Skin epidermis (tissue), 12 donors: Measurements from ENCODE around the gene ZNF710.

Source experiments
- H3K27ac ChIP-seq, 21 experiments: fragments of 200-600 bp; sonication (generic) in 11 of 21; one replicate each; pipeline ENCODE4 v1.5.0; 2020; ENCODE audit warnings: mild to moderate bottlenecking in 3 of 21, inconsistent platforms in 2 of 21, moderate library complexity in 2 of 21
- H3K4me3 ChIP-seq, 7 experiments: fragments of 200-600 bp; sonication (generic) in 2 of 7; one replicate each; pipeline ENCODE4 v1.5.0; 2020; ENCODE audit warnings: inconsistent platforms in 2 of 7, mild to moderate bottlenecking in 2 of 7, moderate library complexity in 1 of 7

ZNF710 gene

DNA sequence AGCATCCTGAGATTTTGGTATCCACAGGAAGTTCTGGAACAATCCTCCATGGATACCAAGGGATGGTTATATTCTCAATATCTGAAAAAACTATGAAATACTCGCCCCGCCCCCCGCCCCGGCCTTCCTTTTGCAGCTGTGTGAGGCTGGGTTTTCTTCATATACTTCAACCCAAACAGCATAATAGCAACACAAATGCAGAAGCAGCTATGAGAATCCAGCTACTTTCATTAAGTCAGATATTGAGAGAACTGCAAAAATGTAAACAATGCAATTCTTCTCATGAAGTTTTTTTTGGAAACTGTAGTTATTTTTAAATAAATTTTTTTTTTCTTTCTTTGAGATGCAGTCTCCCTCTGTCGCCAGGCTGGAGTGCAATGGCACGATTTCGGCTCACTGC is 112.0 kb downstream of the ZNF710 start:
- Histone ChIP-seq H3K27ac (no peak overlapping the region), H3K4me3 (no peak overlapping the region)

DNA sequence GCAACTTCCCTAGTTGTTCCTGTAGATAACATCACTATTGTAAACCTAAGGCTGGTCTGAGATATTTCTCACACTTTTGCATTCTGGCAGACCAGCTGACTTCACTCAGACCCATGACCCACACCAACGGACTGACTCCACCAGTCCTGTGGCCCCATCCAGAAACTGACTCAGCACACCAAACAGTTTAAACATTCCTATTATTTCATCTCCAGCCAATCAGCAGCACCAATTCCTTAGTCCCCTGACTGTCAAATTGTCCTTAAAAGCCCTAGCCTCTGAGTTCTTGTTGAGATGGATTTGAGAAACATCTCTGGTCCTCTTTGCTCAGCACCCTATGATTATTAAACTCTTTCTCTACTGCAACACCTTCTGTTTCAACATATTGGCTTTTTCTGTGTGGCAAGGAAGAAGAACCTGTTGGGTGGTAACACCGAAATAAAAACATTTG is 113.4 kb downstream of the ZNF710 start:
- Histone ChIP-seq H3K27ac (no peak overlapping the region), H3K4me3 (no peak overlapping the region)

DNA sequence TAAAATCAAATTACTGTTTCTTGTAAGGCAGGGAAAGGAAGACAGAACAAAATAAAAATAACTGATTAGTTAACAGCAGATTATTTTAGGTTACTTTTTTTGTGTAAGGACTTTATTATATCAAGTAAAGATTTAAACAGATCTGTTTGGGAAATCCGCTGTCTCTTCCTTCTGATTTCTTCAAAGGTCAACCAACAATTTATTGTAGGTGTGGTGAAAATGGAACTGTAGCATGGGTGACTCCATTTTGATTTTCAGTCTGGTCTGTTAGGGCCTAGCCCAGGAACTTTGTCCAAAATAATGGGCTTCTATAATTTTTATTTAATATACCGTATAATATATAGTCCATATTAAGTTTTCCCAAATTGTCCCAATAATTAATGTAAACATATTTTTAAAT is 114.7 kb downstream of the ZNF710 start:
- Histone ChIP-seq H3K4me3 (no peak overlapping the region), H3K27ac (no peak overlapping the region)

DNA sequence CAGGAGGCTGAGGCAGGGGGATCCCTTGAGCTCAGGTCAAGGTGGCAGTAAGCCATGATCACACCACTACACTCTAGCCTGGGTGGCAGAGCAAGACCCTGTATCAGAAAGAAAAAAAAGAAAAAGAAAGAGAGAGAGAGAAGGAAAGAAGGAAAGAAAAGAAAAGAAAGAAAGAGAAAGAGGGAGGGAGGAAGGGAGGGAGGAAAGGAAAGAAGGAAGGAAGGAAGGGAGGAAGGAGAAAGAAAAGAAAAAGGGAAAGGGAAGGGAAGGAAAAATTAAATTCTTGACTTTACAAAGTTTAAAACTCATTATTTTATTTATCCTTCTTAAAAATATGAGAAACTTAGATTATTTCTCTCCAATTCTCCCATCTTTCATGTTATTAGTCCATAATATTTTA is 118.2 kb downstream of the ZNF710 start:
- Histone ChIP-seq H3K4me3 (no peak overlapping the region), H3K27ac (no peak overlapping the region)

DNA sequence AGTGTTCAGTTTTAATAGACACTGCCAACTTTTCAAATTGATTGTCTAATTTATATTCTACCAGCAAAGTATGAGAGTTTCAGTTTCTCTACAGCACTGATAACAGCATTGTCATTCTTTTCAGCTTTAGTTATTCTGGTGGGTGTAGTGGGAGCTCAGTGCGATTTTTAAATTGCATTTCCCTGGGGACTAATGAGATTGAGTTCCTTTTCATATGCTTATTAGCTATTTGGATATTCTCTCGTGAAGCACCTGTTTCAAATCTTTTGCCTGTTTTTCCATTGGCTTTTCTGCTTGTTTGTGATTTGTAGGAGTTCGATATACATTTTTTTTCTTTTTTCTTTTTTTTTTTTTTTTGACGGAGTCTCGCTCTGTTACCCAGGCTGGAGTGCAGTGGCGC is 120.0 kb downstream of the ZNF710 start:
- no peak overlapping the region for H3K27ac ChIP-seq
- H3K4me3 ChIP-seq = no peak overlapping the region

DNA sequence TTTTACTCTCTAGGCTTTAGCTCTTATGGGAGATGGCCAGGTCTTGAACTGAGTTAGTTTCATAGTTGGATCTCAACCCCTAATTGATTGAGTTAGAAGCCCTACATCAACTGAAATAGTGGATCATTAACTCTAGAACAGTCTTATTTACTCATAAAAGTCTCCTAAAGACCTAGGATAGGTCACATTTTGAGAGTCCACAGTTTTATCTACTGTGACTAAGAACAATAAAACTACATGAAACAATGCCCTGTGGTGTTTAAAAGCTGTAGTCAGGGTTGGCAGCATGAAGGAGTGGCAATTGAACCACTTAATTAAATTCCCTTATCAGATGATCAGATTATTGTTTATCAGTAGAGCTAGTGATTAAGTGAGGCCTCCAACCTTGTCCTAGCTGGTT is 123.4 kb downstream of the ZNF710 start:
- Histone ChIP-seq H3K4me3 (no peak overlapping the region), H3K27ac (no peak overlapping the region)

DNA sequence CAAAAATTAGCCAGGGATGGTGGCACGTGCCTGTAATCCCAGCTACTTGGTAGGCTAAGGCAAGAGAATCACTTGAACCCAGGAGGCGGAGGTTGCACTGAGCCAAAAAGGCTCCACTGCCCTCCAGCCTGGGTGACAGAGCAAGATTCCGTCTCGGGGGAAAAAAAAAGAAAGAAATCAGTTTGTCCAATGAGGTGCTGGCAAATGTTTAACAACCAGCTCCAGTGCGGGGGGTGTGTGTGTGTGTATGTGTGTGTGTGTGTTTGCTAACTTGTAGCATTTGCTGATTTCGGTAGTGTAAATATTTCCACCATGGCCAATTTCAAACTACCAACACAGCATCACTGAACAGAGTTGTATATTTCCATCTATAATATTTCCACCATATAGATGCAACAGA is 124.9 kb downstream of the ZNF710 start:
- Histone ChIP-seq H3K27ac (no peak overlapping the region), H3K4me3 (no peak overlapping the region)

DNA sequence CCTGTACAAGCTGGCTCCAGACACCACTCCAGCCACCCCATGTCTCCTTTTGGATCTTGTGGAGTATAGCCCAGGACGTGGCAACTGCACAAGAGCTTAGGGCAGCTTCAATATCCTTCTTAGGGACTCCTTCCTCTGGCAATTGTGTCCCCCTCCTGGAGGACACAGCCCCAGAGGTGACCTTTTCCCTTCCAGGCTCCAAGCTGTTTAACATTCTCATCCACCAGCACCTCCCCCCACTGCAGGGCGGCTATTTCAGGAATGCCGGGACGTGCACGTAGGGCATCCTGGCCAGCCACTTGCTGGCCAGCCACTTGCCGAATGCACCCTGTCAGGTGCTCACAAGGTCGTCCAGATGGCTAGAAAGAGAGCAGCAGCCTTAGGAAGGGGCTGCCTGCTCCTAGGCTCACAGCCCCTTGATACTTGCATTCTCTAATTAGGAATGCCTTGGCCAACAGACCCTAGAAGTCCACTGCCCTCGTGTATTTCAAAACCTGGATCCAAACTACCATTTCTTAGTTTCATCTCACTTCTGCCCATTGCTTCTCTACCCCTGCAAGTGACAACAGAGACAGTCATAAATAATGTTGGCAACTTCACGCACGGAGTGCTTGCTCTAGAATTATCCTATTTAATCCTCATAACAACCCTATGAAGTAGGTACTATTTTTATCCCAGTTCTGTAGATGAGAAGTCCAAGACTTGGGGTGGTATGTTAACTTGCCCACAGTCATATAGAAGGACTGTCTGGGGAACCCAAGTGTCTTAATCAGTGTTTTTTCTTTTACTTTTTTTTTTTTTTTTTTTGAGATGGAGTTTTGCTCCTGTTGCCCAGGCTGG is 125.7 kb downstream of the ZNF710 start:
- no peak overlapping the region for H3K27ac ChIP-seq
- H3K4me3 ChIP-seq = no peak overlapping the region

DNA sequence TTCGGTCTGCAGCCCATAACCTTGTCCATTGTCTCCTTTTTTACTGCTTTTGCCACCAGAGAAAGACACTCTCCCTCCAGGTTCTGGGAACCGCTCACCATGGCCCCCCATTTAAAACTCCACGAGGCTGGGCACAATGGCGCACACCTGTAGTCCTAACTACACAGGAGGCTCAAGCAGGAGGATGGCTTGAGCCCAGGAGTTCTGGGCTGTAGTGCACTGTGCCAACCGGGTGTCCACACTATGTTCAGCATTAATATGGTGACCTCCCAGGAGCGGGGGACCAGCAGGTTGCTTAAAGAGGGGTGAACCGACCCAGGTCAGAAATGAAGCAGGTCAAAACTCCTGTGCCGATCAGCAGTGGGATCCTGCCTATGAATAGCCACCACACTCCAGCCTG is 129.2 kb downstream of the ZNF710 start:
- Histone ChIP-seq H3K27ac (no peak overlapping the region), H3K4me3 (no peak overlapping the region)
